ENCODE results near the gene DHX16.
A peak's percentile ranks its signal among the peaks of the same experiment; 100 is the strongest.

Gene DHX16

GRCh38 chr6:30691208-30691847 lies 18.5 kb upstream of the DHX16 start:
- DNase-seq (ENCODE audit: low spot score): no peak
- H3K27ac ChIP-seq: peak overlapping the region; percentile 97
- TF ChIP-seq CTCF (conservative IDR thresholded peaks at IDR 0.05; ENCODE audit: low read depth): no peak
- CTCF ChIA-PET: interaction anchor here (1.6 kb wide), 1 partner anchor 31 kb away, joined by 8 read pairs; no protein-coding TSS in a partner anchor
- POLR2A ChIA-PET (ENCODE audit: low non-redundant PET): interaction anchor here (0.6 to 2.9 kb wide), 3 partner anchors 26 to 30 kb away, joined by 3 to 12 read pairs (median 3); partner anchors contain the start of gene MDC1

DNA sequence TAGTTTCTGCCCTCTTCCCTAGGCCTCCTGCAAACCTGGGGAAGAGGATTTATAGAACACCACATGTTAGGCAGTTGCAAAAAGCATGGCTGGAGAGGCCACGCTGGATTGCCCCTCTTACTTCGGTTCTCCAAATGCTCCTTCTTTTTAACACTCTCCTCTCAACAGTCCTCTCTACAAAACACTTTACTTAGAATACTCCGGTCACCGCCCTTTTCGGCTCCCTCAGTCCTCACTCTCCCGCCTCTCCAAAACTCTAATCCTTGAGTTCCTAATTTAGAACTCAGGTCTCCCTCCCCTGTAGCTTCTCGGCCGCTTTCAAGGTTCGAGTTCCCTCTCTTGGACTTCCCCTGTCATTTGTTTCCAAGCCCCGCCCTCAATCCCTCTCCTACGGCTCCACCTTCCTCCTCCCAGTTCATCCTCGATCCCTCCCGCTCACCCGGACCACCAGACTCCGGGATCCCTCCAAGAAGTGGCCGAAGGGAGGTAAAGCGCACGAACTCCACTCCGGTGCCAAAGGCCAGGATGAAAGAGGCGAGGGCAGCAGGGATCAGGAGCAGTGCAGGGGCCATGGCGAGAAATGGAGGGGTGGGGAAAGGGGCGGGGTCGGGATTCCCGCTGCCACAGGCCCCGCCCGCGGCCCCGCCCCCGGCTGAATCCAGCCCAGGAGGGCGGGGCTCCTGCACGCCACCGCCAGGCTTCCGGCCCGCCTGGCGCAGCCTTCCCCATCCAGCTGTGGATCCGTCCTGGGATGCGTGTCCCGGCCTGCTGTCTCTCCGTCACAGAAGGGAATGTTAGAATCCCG lies 17.8 kb upstream of the DHX16 start, which contains the start of gene NRM:
Gene NRM, minus strand, starts transcription at position 582 of the 805 bp plus-strand sequence. Its CDS starts 10 bp downstream, at position 572.
- no peak for TF ChIP-seq CTCF (conservative IDR thresholded peaks at IDR 0.05; ENCODE audit: low read depth)
- peak; percentile 89 for DNase-seq (ENCODE audit: low spot score)
- ChIA-PET CTCF (interaction anchor here (1.6 kb wide), 1 partner anchor 32 kb away, joined by 8 read pairs; no protein-coding TSS in a partner anchor), POLR2A (ENCODE audit: low non-redundant PET) (interaction anchor here (0.6 to 2.9 kb wide), 4 partner anchors 13 to 31 kb away, joined by 3 to 12 read pairs (median 3); partner anchors contain the start of gene MDC1)
- H3K27ac ChIP-seq: peak within 1 kb of the TSS; percentile 97

DNA sequence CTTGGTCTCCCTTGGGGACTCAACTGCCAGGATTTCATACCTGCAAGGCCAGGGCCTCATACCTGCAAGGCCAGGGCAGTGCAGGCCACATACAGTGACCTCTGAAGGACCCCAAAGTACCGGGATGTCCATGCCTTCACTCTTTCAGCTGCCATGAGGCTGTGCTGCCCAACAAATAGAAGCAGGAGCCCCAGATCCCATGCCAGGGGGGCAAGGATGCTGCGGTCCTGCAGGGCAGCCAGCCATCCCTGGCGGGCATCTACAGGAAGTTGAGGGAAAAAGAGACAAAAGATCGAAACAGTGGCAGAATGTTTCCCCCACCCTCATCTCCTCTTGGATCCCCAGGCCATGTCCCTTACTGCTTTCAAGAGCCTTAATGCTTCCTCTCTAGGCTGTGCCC lies 17.2 kb upstream of the DHX16 start:
- ChIA-PET CTCF (interaction anchor here (0.7 kb wide), 1 partner anchor 237 kb away, joined by 3 read pairs; no protein-coding TSS in a partner anchor), POLR2A (ENCODE audit: low non-redundant PET) (interaction anchor here (0.6 to 2.9 kb wide), 3 partner anchors 13 to 32 kb away, joined by 3 to 12 read pairs (median 3); partner anchors contain the start of gene MDC1)
- DNase-seq (ENCODE audit: low spot score): no peak
- no peak for TF ChIP-seq CTCF (conservative IDR thresholded peaks at IDR 0.05; ENCODE audit: low read depth)
- peak overlapping the region; percentile 97 for H3K27ac ChIP-seq

DNA sequence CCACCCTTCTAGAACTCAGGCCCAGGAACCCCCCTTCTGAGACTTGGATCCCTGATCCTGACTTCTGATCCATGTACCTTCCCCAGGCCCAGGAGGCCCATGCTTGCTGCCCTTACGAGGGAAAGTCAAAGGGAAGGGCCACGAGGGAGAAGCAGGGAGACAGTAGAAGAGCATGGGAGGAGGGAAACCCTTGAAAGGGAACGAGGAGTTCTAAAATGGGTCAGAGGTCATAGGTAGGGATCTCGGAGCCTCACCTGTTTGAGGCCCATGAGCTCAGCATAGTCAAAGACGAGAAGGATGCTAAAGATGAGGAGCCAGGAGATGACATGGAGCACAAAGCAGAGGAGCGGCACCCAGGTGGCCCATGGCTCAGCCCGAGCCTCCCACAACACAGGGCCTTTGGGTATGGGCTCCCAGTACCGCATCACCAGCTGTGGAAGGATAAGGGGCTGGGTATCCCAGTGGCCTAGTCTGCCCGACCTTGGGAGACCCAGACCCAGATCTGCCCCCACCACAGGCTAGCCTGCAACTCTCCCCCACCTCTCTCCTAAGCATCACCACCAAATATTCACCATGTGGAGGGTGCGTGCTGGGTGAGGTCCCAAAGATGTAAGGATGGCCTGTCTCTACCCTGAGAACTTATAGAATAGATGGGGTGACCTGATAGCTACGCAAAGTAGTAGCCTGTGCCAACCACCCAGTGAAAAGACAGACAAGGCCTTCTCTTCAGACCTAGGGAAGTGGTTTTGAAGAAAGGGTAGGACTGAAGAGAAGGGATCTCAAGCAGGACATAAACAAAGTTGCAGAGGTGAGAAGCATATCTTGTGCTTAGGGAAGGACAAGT lies 16.4 kb upstream of the DHX16 start:
- no peak for TF ChIP-seq CTCF (conservative IDR thresholded peaks at IDR 0.05; ENCODE audit: low read depth)
- ChIA-PET CTCF (interaction anchor here (0.6 to 1.0 kb wide), 4 partner anchors 21 to 236 kb away, joined by 3 to 7 read pairs (median 3); no protein-coding TSS in a partner anchor), POLR2A (ENCODE audit: low non-redundant PET) (interaction anchor here (2.9 kb wide), 1 partner anchor 28 kb away, joined by 12 read pairs; the partner anchor contains the start of gene MDC1)
- peak overlapping the region; percentile 97 for H3K27ac ChIP-seq
- DNase-seq (ENCODE audit: low spot score): no peak

DNA sequence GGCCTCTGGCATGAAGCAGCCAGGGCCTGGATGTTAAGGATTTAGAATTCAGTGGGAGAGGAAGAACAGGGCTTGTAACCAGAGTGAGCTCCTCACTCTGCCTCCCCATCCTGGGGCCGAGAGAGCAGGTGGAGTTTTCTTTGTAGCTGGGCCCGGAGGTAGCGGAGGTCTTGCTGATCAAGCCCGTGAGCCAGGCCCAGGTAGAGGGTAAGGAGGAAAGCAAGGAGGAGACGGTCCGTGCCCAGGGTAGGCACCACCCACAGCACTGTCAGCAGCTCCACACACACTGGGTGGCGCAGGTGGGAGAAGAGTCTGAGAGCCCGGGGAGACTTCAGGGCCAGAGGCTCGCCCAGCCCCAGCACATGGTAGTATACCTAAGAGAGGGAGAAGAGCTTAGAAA lies 15.8 kb upstream of the DHX16 start:
- ChIA-PET POLR2A (ENCODE audit: low non-redundant PET) (no interaction called here), CTCF (interaction anchor here (0.7 to 1.0 kb wide), 2 partner anchors 20 to 33 kb away, joined by 3 to 7 read pairs; no protein-coding TSS in a partner anchor)
- peak overlapping the region; percentile 97 for H3K27ac ChIP-seq
- no peak for TF ChIP-seq CTCF (conservative IDR thresholded peaks at IDR 0.05; ENCODE audit: low read depth)
- DNase-seq (ENCODE audit: low spot score): no peak
